Stimulated activated CD8-positive, alpha-beta memory T cell treated with anti-CD3 and anti-CD28 coated beads, Interleukin-4, amount 100 ng/mL, for 1 hour (primary cell): ENCODE data around the gene TBK1.

Experiments used
- DNase-seq, 2 donors: peaks; one replicate each; pipeline ENCODE4 v3.0.0-alpha.2; 2020; ENCODE audit warnings: low read depth in 2 of 2, low spot score in 1 of 2

TBK1 gene

DNA sequence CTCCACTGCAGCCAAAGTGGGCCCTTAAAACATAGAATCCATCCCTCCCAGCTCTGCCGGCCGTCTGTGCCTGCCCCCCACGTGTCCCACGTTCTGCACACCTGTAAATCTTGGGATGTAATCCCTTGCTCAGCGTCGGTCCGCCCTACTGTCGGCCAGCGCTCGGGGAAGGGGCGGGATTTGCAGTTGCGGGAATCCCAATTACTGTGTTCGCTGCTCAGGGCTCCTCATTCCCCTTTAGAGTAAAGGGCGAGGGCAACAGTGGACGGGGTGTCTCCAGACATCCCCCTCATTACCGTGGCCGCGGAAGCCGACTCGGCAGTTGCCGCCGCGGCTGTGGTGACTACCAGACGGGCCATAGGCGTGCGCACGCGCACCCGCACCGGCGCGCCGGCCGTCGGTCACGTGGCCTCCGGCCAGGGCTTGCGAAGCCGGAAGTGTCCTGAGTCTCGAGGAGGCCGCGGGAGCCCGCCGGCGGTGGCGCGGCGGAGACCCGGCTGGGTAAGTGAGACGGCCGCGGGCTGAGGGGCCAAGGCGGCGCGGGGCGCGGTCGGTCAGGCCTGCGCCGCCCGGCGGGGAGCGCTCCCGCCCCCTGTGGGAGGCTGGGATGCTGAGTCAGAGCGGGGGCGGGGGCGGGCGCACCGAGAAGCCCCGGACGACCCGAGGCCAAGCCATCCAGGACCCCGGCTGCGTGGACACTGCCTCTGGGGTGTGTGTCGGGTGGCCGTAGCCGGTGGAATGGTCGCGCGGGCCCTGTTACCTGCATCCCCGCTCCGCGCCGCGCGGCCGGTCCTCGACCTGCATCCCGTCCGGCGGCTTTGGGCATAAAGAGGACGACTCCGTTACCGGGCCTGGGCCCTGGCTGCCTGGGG, at the start of gene TBK1:
TBK1 (plus strand) TSS at position 434 of the 872 bp plus-strand sequence. CDS start 3,751 bp downstream, outside the sequence.
- peak; percentile 37 to 41 for DNase-seq

DNA sequence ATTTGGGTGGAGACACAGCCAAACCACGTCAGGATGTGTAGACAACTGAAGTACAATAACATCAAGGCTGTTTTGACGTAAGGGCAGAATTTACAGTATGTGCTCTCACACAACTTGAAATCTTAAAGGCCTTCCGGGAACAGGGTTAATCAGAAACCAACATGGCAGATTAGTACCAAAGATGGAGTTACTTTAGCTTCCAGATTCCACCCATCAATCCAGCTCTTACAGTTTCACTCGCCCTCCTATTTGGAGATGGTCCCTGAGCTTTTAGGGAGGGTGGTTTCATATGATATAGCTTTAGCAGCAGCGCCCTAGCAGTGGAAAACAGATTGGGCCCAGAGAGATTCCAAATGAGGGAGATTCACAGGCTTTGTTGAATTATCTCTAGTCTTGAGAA, 49.7 kb upstream of the TBK1 start:
- no peak for DNase-seq

DNA sequence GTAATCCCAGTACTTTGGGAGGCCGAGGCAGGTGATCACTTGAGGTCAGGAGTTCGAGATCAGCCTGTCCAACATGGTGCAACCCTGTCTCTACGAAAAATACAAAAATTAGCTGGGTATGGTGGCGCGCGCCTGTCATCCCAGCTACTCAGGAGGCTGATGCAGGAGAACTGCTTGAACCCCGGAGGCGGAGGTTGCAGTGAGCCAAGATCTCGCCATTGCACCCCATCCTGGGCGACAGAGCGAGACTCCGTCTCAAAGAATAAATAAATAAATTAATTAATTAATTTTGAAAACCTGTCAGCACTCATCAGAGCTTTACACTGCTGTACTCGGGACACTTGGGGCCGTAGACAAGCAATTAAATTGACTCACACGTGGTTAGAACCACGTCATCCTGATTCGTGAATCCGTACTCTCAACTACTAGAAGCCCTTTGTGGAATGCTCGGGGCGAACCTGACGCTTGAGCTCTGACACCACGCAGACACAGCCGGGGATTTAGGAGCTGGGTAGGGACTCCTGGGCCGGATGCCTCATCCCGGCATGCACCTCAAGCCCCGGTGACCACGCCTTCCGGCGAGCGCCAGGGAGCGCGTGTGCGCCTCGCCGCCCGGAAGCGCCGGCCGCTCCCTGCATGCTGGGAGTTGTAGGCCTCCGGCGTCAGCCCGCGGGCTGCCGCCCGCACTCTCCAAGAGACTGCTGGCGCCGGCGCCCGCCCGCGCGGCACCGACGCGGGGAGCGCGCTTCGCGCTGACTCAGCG, 48.0 kb upstream of the TBK1 start, which contains the start of gene XPOT:
XPOT (plus strand) TSS at position 686 of the 763 bp plus-strand sequence. CDS start 5,644 bp downstream, outside the sequence.
- peak; percentile 71 to 80 for DNase-seq

DNA sequence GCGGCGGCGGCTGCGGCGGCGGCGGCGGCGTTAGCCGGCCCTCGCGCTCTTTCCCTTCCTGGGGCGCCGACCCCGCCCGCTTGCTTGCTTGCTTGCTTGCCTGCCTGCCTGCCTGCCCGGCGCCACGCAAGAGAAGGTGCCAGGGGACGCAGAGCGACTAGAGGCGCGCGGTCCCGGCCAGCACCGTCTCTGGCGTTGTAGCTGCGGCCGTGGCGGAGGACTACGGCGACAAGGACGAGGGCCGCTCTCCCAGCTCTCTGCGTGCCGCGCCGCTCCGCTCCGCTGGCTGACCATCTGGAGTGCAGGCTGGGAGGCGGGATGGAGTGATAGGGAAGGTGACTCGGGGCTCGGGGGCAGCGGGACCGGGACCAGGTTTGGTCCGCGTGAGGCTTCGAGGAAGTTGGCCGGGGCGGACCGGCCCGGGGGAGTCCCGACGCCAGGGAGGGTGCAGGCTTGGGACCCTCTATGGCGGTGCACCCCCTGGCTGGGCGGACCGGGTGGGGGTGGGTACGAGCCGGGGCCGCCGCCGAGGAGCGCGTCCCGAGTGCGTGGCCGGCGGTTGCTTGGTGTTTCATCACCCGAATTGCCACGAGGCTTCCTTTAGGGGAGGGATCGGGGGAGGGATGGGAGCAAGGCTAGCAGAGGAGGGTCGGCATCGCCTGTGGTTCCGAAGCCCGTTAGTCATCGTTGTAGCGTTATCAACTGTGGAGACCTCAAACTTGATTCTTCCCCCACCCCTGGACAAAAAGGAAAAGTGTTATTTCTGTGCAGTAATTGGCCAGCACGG, 47.3 kb upstream of the TBK1 start:
- peak in 1 of 2 donors; percentile 21 for DNase-seq

DNA sequence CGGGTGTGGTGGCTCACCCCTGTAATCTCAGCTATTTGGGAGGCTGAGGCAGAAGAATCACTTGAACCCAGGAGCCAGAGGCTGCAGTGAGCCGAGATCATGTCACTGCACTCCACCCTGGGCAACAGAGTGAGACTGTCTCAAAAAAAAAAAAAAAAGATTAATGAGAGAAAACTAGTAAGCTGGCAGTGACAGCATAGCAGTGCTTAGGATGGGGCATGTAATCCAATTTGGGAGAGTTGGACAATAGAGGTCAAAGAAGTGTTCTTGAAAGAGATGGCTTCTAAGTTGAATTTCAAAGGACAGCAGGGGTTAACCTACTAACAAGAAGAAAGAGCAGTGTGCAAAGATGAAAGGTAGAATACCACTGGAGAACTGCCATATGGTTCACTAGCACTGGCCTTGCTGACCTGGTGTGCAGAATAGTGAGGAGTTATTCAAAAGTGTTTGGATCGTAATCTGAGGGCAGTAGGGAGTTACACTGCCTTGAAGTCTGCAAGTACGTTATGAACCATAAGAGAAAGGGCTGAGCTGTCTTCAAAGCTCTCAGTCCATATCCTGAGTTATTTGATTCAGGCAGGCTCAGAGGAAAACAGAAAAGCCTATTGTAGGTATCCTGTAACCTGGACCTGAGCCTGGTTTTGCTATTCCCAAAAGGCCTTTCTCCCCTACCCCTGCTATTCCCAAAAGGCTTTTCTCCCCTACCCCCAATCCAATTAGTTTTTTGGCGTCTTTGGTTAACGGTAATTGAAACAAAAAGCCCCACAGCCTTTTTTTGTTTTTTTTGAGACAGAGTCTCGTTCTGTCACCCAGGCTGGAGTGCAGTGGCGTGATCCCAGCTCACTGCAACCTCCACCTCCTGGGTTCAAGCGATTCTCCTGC, 44.3 kb upstream of the TBK1 start:
- DNase-seq, result no peak

DNA sequence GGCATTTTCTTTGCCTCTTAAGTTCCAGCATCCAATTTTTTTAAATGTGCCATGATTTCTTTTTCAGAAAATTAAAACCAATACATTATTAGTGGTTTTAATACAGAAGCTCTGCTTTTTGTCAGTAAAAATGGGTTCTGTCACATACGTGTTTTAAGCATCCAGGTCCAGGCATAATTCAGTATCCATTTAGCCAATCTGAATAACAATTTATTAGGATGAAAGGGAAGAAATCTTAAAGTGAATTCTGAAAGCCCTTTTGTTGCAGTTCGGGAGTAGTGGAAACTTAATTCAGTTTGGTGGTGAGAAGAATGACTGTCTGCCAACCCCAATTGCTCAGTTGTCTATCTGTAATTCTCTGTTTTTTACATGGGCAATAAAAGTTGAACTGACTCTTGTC, 40.5 kb upstream of the TBK1 start:
- DNase-seq, result no peak

DNA sequence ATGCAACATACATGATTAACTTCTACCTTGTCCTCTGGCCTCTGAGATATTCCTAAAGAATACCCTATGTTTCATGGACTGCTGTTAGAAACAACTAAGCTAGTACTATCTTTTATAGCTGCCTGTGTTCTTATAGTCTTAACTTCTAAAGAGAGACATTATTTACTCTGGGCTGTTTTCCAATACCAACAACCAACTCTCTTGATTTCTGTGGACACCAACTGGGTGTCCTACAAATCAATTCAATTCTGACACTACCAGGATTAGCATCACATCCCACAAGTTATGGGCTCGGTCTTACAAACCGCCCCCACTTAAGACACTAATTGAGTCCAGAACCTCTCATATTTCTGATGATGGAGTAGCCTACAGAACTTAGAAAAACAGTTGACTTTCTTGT, 39.5 kb upstream of the TBK1 start:
- no peak for DNase-seq

DNA sequence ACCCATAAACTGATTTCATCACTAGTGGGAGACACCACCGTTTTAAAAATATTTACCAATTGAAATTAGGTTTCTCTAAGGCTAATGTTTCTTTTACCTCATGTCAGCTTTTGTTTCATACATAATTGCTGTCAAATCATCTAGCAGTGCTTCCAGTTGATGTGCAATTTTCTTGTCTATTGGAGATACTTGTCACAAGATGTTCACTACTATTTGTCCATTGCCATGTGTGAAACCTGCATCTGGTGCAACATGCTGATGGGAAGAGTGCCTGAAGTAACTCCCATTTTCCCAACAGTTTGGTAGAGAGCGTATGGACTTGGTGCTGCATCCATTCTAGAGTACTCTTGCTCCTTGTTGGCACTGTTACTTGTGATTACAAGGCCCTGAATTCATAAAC, 38.0 kb upstream of the TBK1 start:
- DNase-seq, result no peak

DNA sequence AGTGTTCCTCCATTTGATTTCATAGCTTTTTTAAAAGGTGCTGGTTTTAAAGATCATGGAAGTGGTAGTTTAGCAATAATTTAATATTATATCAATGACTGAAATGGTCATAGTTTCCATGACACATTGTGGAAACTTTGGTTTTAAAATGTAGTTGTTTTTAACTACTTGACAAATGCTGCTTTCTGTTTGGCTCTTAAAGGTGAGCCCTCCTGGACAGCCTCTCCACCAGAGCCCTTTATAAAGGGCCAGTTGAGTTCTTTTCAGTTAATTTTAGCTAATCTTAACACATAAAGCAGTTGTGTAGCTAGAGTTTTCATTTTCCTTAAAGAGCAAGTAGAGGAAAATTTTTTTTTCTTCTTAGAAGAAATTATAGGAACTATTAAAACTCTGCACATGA, 33.7 kb upstream of the TBK1 start:
- DNase-seq, result no peak

DNA sequence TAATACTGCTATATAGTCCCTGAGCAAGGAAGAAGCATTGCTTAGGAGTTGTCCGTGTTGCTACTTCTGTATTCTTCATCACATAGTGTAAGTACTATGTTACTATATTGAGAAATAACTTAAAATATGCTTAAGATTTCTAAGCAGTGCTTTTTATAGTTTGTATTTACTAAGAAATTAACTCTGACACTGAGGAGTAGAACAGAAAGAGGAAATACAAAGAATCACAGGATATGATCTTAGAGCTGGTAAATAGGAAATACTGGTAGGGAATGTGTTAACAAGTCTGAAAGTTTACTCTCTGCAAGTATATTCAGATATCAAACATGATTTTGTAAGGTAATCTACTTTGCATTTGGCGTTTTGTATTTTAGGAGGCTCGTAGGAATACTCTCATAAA, 32.2 kb upstream of the TBK1 start:
- no peak for DNase-seq

DNA sequence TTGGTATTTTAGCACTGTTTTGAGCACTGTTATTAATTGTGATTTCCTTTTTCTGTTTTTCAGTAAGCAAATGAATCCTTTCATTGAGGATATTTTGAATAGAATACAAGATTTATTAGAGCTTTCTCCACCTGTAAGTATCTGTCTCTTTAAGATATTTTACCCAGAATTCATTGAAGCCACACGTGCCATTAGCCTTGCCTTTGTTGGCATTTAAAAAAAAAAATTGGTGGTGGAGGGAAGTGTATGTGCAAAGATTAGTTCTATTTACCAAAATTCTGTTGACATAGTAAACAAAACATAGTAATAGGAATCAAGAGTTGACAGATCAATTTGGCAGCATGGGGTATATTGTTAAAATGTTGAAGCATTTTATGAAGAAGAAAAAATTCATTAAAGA, 23.9 kb upstream of the TBK1 start:
- no peak for DNase-seq

DNA sequence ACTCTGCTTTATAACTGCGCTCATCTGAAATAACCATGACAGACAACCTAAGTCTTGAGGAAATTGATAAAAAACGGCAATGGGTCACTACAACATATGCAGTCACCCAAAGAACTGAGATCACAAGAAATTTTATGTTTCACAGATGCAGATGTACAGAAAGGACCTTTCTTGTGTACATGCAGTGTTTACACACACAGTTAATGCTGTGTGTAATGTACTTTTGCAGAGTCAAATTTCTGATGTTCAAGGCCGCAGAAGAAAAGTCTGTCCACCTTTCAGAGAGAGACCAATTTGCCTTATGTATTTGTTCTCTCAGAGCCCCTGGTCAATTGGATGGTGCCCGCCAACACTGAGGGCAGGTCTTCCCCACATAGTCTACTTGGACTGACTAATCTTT, 23.0 kb upstream of the TBK1 start:
- DNase-seq, result no peak

DNA sequence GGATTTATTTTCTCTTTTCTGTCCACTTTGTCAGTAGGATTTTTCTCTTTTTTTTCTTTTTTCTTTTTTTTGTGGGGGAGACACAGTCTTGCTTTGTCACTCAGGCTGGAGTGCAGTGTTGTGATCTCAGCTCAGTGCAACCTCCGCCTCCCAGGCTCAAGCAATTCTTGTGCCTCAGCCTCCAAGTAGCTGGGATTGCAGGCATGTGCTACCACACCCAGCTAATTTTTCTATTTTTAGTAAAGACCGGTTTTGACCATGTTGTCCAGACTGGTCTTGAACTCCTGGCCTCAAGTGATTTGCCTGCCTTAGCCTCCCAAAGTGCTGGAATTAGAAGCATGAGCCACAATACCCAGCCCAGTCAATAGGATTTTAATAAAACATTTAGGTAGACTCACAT, 21.0 kb upstream of the TBK1 start:
- DNase-seq, result no peak

DNA sequence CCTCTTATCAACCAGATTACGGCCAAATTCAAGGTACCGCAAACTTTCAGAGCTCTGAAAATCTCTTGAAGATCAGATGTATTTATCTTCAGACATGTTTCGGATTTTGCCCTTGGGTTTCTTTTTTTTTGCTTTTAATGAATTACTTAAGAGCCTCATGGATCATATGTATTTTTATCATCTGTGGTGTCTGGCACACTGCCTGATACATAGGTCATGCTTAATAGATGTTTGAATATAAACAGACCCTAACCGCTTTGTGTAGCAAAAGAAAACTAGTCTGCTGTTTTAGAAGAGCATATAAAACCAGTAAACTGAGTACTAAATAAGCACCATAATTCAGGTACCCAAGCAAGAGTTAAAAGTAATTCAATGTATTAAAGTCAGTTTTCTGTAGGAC, 20.1 kb upstream of the TBK1 start:
- no peak for DNase-seq

DNA sequence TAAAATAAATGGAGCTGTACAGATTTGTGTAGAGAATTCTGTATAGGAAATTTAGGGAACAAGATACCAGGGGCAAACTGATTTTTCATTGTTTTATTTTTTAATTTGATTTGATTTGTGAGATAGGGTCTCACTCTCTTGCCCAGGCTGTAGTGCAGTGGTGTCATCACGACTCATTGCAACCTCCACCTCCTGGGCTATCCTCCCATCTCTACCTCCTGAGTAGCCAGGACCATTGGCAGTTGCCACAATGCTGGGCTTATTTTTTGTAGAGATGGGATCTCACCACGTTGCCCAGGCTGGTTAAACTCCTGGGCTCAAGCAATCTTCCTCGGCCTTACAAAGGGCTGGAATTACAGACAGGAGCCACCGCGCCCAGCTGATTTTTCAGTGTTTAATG, 18.0 kb upstream of the TBK1 start:
- DNase-seq, result no peak

DNA sequence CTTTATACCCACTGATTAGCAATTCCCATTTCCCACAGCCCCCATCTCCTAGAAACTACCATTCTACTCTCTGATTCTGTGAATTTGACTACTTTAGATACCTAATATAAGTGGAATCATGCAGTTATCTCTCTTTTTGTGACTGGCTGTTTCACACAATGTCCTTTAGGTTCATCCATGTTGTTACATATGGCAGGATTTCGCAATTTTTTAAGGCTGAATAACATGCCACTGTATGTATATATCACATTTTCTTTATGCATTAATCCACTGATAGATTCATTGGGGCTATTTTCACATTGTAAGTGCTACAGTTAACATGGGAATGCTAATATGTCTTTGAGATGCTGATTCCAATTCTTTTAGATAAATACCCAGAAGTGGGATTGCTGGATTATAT, 11.8 kb upstream of the TBK1 start:
- no peak for DNase-seq

DNA sequence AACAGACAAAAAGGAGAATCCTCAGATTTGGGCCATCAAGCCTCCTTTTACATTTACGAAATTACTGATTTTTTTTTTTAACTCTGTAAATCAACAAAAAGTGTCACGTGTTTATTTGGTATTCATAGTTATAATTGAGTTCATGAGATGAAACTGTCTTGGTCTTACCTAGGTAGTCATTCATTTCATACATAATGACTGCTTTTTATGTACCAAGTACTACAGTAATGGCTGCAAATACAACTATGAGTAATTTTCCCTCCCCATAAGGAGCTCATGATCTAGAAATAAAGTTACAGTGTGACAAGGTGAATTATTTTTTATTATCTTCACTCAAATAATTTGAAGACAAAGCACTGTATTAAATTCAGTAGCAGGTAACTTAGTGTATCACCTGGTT, 6.4 kb upstream of the TBK1 start:
- DNase-seq, result no peak

DNA sequence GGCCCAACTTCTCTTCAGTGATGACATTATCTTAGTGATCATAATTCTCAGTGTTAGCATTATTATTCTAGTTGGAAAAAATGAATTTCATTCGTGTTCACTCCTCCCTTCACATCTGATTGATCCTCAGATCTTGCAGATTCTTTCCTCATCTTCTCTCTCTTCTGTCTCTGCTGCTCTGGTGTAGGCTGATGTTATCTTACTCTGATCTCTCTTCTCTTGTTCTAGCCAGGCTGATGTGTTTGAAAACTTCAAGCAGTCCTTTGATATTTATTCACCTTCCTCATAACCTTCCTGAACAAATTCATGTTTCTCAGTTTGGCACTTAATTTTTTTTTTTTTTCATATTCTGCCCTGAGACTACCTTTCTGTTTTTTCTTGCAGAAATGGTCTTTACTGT, 5.6 kb upstream of the TBK1 start:
- DNase-seq, result no peak

DNA sequence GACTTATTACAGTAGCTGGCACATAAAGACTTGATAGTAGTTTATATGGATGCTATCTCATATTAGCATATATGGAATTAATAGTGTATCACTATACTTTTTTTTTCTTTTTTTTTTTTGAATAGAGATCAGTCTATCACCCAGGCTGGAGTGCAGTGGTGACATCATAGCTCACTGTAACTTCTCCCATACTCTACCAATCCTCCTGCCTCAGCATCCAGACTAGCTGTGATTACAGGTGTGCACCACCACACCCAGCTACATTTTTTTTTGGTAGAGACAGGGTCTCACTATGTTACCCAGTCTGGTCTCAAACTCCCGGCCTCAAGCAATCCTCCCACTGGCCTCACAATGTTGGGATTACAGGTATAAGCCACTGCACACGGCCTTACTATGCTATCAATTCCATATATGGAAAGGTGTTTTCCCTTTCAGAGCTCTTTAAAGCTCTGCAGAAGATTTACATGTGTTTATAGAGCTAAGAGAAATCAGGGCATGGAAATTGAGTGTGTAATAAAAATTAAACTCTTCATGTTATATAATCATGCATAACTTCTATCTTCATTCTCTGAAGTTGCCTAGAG, 1.8 kb upstream of the TBK1 start:
- DNase-seq, result no peak
